MCF 10A (cell line): Measurements from ENCODE around the gene ADH6. TPM values are rescaled to one million over a fixed set of nuclear protein-coding genes. Genes with fewer than 3 reads are reported as not detected.
"Not testable (repeated sequence)": the region's sequence is repeated elsewhere in the genome, so short reads cannot be mapped to it uniquely, and the experiment has no call there.

ENCODE experiments used
- BruUV-seq: library from RNA; stranded (reverse); fragments of 400-500 nt; replicated peaks from 2 replicates; lab custom pipeline; 2021; lab: Mats Ljungman, UMichigan
- CTCF ChIA-PET: fragments of 300-600 bp; sonication (Branson Sonifier 250); formaldehyde crosslinking; extraction: SDS; loops from one replicate; lab custom pipeline; 2021; ENCODE audit warnings: antibody characterized with exemption, inconsistent platforms; lab: Yijun Ruan, JAX
- POLR2A ChIA-PET: fragments of 300-600, 350-650 bp; sonication (Branson Sonifier 250); formaldehyde crosslinking; extraction: SDS; loops from one replicate; lab custom pipeline; 2020; ENCODE audit warnings: antibody characterized with exemption, inconsistent platforms; lab: Yijun Ruan, JAX
- DNase-seq: peaks from one replicate; pipeline ENCODE4 v3.0.0-alpha.2; 2018; ENCODE audit not compliant: unreplicated experiment
- H3K27ac Mint-ChIP-seq: one replicate; pipeline ENCODE4 v1.8.0; 2022; ENCODE audit warnings: mild to moderate bottlenecking, low read depth, mixed read lengths; ENCODE audit not compliant: unreplicated experiment
- H3K27me3 Mint-ChIP-seq: one replicate; pipeline ENCODE4 v1.8.0; 2022; ENCODE audit warnings: mixed read lengths; ENCODE audit not compliant: insufficient read depth, unreplicated experiment
- H3K36me3 Mint-ChIP-seq: one replicate; pipeline ENCODE4 v1.8.0; 2022; ENCODE audit warnings: mild to moderate bottlenecking, moderate library complexity, mixed read lengths; ENCODE audit not compliant: insufficient read depth, unreplicated experiment
- H3K4me1 Mint-ChIP-seq: one replicate; pipeline ENCODE4 v1.8.0; 2022; ENCODE audit warnings: mixed read lengths; ENCODE audit not compliant: insufficient read depth, unreplicated experiment
- H3K4me3 Mint-ChIP-seq: one replicate; pipeline ENCODE4 v1.8.0; 2022; ENCODE audit warnings: mild to moderate bottlenecking, moderate library complexity, mixed read lengths; ENCODE audit not compliant: unreplicated experiment
- H3K9me3 Mint-ChIP-seq: one replicate; pipeline ENCODE4 v1.8.0; 2022; ENCODE audit warnings: mixed read lengths; ENCODE audit not compliant: unreplicated experiment
- CTCF ChIP-seq: fragments of 200-600 bp; IDR thresholded peaks from one replicate; pipeline ENCODE4 v1.8.0; 2022; ENCODE audit warnings: antibody characterized with exemption, mild to moderate bottlenecking; ENCODE audit not compliant: unreplicated experiment
- intact Hi-C: fragments of 100-400 bp; cut with micrococcal nuclease; formaldehyde crosslinking; loops from 2 replicates; pipeline ENCODE4 v1.14.1; 2022
- total RNA-seq: library from RNA; stranded (reverse); gene quantifications from 2 replicates; pipeline ENCODE4 v1.2.3, GENCODE V29; 2022

The ADH6 gene
- total RNA-seq, 1 experiment from 2014 or later: not detected

- Mint-ChIP-seq H3K4me3 (no peak overlapping the region), H3K4me1 (no peaks in the 10 kb centered on the region), H3K36me3 (no peaks in the 10 kb centered on the region), H3K27ac (no peak overlapping the region), H3K27me3 (no peaks in the 10 kb centered on the region), H3K9me3 (peaks cover 9% of the 10 kb centered on the region)
- intact Hi-C loops: no loop called here
- no peak for DNase-seq
- CTCF ChIA-PET: no interaction called here
- TF ChIP-seq CTCF: no peak
- POLR2A ChIA-PET: no interaction called here
- no TSS peak for BruUV-seq
Observed at GRCh38 chr4:99235955-99236354, 16.9 kb upstream of the ADH6 start.

- no TSS peak for BruUV-seq
- DNase-seq: no peak
- no peaks in the 10 kb centered on the region for H3K4me1 Mint-ChIP-seq
- no peaks in the 10 kb centered on the region for H3K27me3 Mint-ChIP-seq
- no peaks in the 10 kb centered on the region for H3K36me3 Mint-ChIP-seq
- TF ChIP-seq CTCF: no peak
- intact Hi-C loops: no loop called here
- no peak overlapping the region for H3K4me3 Mint-ChIP-seq
- H3K27ac Mint-ChIP-seq: no peak overlapping the region
- CTCF ChIA-PET: interaction anchor here (0.5 to 0.6 kb wide), 2 partner anchors 134 to 171 kb away, joined by 3 read pairs; no protein-coding TSS in a partner anchor
- H3K9me3 Mint-ChIP-seq: peaks cover 24% of the 10 kb centered on the region
- POLR2A ChIA-PET: no interaction called here
Observed at GRCh38 chr4:99234331-99235010, 15.4 kb upstream of the ADH6 start.

- H3K4me1 Mint-ChIP-seq, intact Hi-C loops, H3K36me3 Mint-ChIP-seq, POLR2A ChIA-PET, BruUV-seq, H3K27ac Mint-ChIP-seq, H3K4me3 Mint-ChIP-seq, H3K27me3 Mint-ChIP-seq: not testable (repeated sequence)
- H3K9me3 Mint-ChIP-seq: peaks cover 22% of the 10 kb centered on the region
- peak; percentile 9 for DNase-seq
- CTCF ChIA-PET: interaction anchor here (0.7 kb wide), 1 partner anchor 71 kb away, joined by 3 read pairs; no protein-coding TSS in a partner anchor
Observed at GRCh38 chr4:99233397-99233796, 14.4 kb upstream of the ADH6 start.

GRCh38 chr4:99228706-99229105 lies 9.7 kb upstream of the ADH6 start:
- H3K9me3 Mint-ChIP-seq: peaks cover 16% of the 10 kb centered on the region
- intact Hi-C loops: not testable (repeated sequence)

GRCh38 chr4:99227646-99228045 lies 8.6 kb upstream of the ADH6 start:
- DNase-seq, H3K36me3 Mint-ChIP-seq, BruUV-seq, H3K4me3 Mint-ChIP-seq, H3K27ac Mint-ChIP-seq, H3K27me3 Mint-ChIP-seq, H3K4me1 Mint-ChIP-seq, POLR2A ChIA-PET, intact Hi-C loops, CTCF ChIA-PET: not testable (repeated sequence)
- H3K9me3 Mint-ChIP-seq: peaks cover 16% of the 10 kb centered on the region

More at GRCh38 chr4:99228706-99229105, 9.7 kb upstream of the ADH6 start:
- CTCF ChIA-PET, DNase-seq, H3K36me3 Mint-ChIP-seq, H3K27me3 Mint-ChIP-seq, H3K4me3 Mint-ChIP-seq, H3K4me1 Mint-ChIP-seq, POLR2A ChIA-PET, H3K27ac Mint-ChIP-seq, BruUV-seq: not testable (repeated sequence)
